Epithelial cell of proximal tubule (primary cell): ENCODE data around the gene CUTA. TPM values are rescaled to one million over a fixed set of nuclear protein-coding genes. Genes with fewer than 3 reads are reported as not detected.
"Not testable (repeated sequence)": the region's sequence is repeated elsewhere in the genome, so short reads cannot be mapped to it uniquely, and the experiment has no call there.

Experiments
- DNase-seq: peaks from one replicate; pipeline ENCODE4 v3.0.0-alpha.2; 2011; ENCODE audit warnings: low read depth
- H3K4me3 ChIP-seq: 2 replicates; pipeline ENCODE4 v1.5.1; 2011; ENCODE audit warnings: low read depth, mild to moderate bottlenecking, low read length
- CTCF ChIP-seq: conservative IDR thresholded peaks from 2 replicates; pipeline ENCODE4 v1.5.1; 2012; ENCODE audit warnings: low read depth, mild to moderate bottlenecking, low read length
- total RNA-seq: library from RNA; depleted of rRNA; stranded (reverse); fragments of >200 nt; gene quantifications from 2 replicates; pipeline ENCODE4 v1.2.3, GENCODE V29; 2015

CUTA gene
- total RNA-seq, 1 donor from 2014 or later, result 273 TPM

GRCh38 chr6:33391278-33391921 lies 26.5 kb downstream of the CUTA start, which contains the start of gene KIFC1:
Gene KIFC1, plus strand, starts transcription at chr6:33391823. Its CDS starts 163 bp downstream, at chr6:33391986.
- DNase-seq, result peak; percentile 97
- H3K4me3 ChIP-seq, result peak within 1 kb of the TSS; percentile 91
- peak; percentile 89 for TF ChIP-seq CTCF

DNA sequence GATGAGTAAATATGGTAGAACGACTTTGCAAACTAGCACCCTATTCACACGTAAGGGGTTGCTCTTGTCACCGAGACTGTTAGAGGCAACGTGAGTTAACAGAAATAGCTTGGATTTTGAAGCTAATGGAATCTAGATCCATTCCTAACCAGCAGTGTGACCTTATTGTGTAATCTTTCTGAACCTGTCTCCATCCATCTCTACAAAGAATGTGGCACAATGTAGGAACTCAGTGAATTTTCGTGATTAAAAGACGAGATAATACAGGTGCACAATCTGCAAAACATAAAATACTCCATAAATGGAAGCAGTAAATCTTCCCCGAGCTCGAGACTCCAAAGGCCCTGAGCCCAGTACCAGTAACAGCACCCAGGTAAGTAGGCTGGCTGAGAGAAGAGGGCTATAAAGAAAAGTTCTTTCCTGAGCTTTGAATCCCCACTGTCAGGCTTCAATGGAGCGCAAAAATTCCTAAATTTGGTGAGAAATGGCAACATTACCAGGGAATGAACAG lies 27.1 kb downstream of the CUTA start:
- TF ChIP-seq CTCF, result no peak
- DNase-seq, result no peak

DNA sequence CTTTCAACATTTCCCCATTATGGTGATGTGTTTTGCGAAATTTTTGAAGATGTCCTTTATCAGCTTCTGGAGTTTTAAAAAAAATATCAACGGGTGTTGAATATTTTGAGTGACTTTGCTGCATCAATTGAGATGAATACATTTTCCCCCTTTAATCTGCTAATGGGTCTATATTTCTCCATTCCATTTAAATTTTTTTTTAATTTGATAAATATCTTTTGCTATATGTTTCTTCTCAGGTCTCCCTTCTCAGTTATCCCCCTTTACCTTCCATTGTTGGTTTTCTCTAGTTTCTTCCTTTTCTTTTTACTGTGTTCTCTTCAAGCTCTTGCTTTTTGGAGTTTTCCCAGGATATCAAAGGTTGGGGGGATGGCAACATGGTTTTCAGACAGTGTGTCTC lies 27.7 kb downstream of the CUTA start:
- no peak for DNase-seq
- TF ChIP-seq CTCF, result no peak
- H3K4me3 ChIP-seq, result no peak overlapping the region

More for the DNA sequence above, 27.1 kb downstream of the CUTA start:
- H3K4me3 ChIP-seq, result peak overlapping the region; percentile 29

DNA sequence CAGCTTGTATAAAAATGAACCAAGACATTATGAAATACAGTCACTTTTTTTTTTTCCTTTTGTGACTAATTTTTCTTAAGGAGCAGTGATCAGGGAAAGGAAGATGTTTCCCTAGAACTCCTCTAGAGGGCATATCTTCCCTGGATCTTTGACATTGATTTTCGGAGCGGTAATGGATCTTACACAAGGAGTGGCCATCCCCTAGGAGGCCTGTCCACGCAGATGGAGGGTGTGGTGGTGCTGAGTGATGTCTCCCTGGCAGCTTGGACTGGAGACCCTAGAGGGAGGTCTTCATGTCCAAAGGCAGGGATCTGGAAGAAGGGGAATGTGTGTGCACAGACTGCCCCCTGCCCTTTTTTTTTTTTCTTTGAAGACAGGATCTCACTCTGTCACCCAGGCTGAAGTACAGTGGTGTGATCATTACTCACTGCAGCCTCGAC lies 33.3 kb downstream of the CUTA start:
- no peak overlapping the region for H3K4me3 ChIP-seq
- no peak for DNase-seq
- TF ChIP-seq CTCF, result peak; percentile 59

GRCh38 chr6:33383427-33384185 lies 34.3 kb downstream of the CUTA start:
- no peak for TF ChIP-seq CTCF
- no peak overlapping the region for H3K4me3 ChIP-seq
- DNase-seq, result no peak

- no peak overlapping the region for H3K4me3 ChIP-seq
- TF ChIP-seq CTCF, result no peak
- DNase-seq, result no peak
These were observed 37.5 kb downstream of the CUTA start for GRCh38 chr6:33380272-33380981.

GRCh38 chr6:33379184-33379583 lies 38.7 kb downstream of the CUTA start:
- DNase-seq, H3K4me3 ChIP-seq: not testable (repeated sequence)
